Left lung (tissue), 10 donors: Measurements from ENCODE around the gene RWDD4. TPM values are rescaled to one million over a fixed set of nuclear protein-coding genes. Genes with fewer than 3 reads are reported as not detected.
A peak's percentile ranks its signal among the peaks of the same experiment; 100 is the strongest.

Source experiments
- ATAC-seq: fragments of 200-7000 bp; cut with Tn5 transposase; one replicate; pipeline ENCODE4 v1.9.1; 2020; ENCODE audit warnings: moderate library complexity
- DNase-seq, 4 donors: peaks; one replicate each; pipeline ENCODE4 v3.0.0-alpha.2; 2013 to 2020
- H3K27ac ChIP-seq, 2 donors: fragments of 200-600 bp; sonication (generic) in 1 of 2; one replicate each; pipeline versions ENCODE4 v1.5.0 to v1.8.0; 2020 to 2021
- H3K27me3 ChIP-seq, 2 donors: fragments of 200-600 bp; sonication (generic) in 1 of 2; one replicate each; pipeline versions ENCODE4 v1.5.0 to v1.8.0; 2020 to 2021
- H3K36me3 ChIP-seq, 2 donors: fragments of 200-600 bp; sonication (generic) in 1 of 2; one replicate each; pipeline versions ENCODE4 v1.5.0 to v1.8.0; 2020 to 2021
- H3K4me1 ChIP-seq, 2 donors: fragments of 200-600 bp; one replicate each; pipeline ENCODE4 v1.8.0; 2021
- H3K4me3 ChIP-seq, 2 donors: fragments of 200-600 bp; sonication (generic) in 1 of 2; one replicate each; pipeline versions ENCODE4 v1.5.0 to v1.8.0; 2020 to 2021; ENCODE audit warnings: mild to moderate bottlenecking in 1 of 2
- H3K9me3 ChIP-seq, 2 donors: fragments of 200-600 bp; sonication (generic) in 1 of 2; one replicate each; pipeline versions ENCODE4 v1.5.0 to v1.8.0; 2020 to 2021
- intact Hi-C, 2 donors: fragments of 100-400 bp; cut with DNase I; formaldehyde crosslinking; loops; one replicate each; pipeline versions ENCODE4 v1.11.2 to v1.14.2; 2022
- polyA plus RNA-seq, 6 donors: library from polyadenylated mRNA; unstranded; fragments of 120-200 nt; gene quantifications; one replicate each; pipeline ENCODE4 v1.2.1, GENCODE V29; 2013; ENCODE audit not compliant: insufficient read length in 6 of 6
- total RNA-seq, 2 donors: library from RNA; stranded (reverse); fragmentation: NEBNext Ultra II Directional; extraction: Animal tissue kit (Norgen Biotek cat#: 25700); gene quantifications; one replicate each; pipeline ENCODE4 v1.2.1, GENCODE V29; 2021
- TF ChIP-seq, protein P1 (sequence below), 2 donors: fragments of 200-600 bp; sonication (generic) in 1 of 2; IDR thresholded peaks; one replicate each; pipeline versions ENCODE4 v1.5.0 to v1.8.0; 2021; ENCODE audit warnings: antibody characterized with exemption in 2 of 2
- donor health status: DM: no; HTN: yes; CAD: no.
- donor health status: DM: no; HTN: no; CAD: no.

Gene RWDD4
- total and polyA plus RNA-seq, 8 donors = 15.4 to 35.5 (median 30.1) TPM

GRCh38 chr4:183675625-183676024 is 16.6 kb upstream of the RWDD4 start:
- Histone ChIP-seq H3K9me3 (no peaks in the 10 kb centered on the region), H3K36me3 (peaks cover 0 to 86% of the 10 kb centered on the region in 2 donors), H3K27me3 (no peaks in the 10 kb centered on the region), H3K27ac (no peak overlapping the region), H3K4me3 (no peak overlapping the region), H3K4me1 (no peaks in the 10 kb centered on the region)
- DNase-seq (no peak), ATAC-seq (no peak)
- TF ChIP-seq, protein P1, sequence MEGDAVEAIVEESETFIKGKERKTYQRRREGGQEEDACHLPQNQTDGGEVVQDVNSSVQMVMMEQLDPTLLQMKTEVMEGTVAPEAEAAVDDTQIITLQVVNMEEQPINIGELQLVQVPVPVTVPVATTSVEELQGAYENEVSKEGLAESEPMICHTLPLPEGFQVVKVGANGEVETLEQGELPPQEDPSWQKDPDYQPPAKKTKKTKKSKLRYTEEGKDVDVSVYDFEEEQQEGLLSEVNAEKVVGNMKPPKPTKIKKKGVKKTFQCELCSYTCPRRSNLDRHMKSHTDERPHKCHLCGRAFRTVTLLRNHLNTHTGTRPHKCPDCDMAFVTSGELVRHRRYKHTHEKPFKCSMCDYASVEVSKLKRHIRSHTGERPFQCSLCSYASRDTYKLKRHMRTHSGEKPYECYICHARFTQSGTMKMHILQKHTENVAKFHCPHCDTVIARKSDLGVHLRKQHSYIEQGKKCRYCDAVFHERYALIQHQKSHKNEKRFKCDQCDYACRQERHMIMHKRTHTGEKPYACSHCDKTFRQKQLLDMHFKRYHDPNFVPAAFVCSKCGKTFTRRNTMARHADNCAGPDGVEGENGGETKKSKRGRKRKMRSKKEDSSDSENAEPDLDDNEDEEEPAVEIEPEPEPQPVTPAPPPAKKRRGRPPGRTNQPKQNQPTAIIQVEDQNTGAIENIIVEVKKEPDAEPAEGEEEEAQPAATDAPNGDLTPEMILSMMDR (IDR thresholded peaks at IDR 0.05) = no peak
- intact Hi-C loops = no loop called here

GRCh38 chr4:183674153-183674552 is 15.2 kb upstream of the RWDD4 start:
- Histone ChIP-seq H3K36me3 (peaks cover 0 to 86% of the 10 kb centered on the region in 2 donors), H3K9me3 (no peaks in the 10 kb centered on the region), H3K4me1 (no peaks in the 10 kb centered on the region), H3K4me3 (no peak overlapping the region), H3K27me3 (no peaks in the 10 kb centered on the region), H3K27ac (no peak overlapping the region)
- ATAC-seq (no peak), DNase-seq (no peak)
- intact Hi-C loops = no loop called here
- TF ChIP-seq, protein P1 (IDR thresholded peaks at IDR 0.05) = no peak

DNA sequence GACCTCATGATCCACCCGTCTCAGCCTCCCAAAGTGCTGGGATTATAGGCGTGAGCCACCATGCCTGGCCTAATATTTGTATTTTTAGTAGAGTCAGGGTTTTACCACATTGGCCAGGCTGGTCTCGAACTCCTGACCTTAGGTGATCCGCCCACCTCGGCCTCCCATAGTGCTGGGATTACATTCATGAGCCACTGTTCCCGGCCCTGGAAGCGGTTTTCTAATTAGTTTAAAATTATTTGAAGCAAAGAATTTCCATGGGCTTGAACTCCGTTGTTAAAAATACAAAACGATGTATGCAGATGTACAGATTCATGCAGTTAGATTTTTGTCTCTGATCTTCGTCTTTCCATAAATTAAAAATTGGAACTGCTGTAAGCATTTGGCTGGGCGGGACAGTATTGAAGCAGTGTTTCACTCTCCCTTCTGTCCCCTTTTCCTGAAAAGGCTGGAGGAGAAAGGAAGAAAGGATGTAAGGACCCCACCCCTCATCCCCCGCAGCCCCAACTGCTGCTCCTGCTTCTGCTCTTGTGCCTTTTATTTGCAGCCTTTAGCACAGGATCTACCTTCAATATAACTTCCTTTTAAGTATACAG is 12.1 kb upstream of the RWDD4 start:
- peak in 1 of 4 donors; percentile 17 for DNase-seq
- intact Hi-C loops = no loop called here
- H3K9me3 ChIP-seq = no peaks in the 10 kb centered on the region
- no peak overlapping the region for H3K4me3 ChIP-seq
- H3K4me1 ChIP-seq = no peaks in the 10 kb centered on the region
- TF ChIP-seq, protein P1 (IDR thresholded peaks at IDR 0.05) = no peak
- H3K27me3 ChIP-seq = no peaks in the 10 kb centered on the region
- H3K27ac ChIP-seq = no peak overlapping the region
- ATAC-seq = no peak
- peaks cover 0 to 88% of the 10 kb centered on the region in 2 donors for H3K36me3 ChIP-seq

DNA sequence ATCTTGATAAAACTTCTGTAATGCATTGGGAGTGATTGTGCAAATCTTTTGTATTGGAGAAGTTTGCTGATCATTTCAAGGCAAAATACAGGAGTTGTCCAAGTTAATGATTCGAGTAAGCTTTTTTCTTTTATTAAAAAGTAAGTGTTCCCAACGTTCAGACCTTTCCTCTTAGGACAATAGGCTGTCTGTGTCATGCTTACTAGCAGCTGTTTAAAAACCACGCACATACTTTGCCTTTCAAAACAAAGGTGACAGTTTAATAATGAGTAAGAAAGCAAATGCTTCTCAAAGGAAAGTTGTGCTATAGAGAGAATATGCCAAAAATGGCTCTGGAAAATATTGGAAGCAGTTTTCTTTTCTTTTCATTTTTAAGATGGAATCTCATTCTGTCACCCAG is 11.3 kb upstream of the RWDD4 start:
- no peak for DNase-seq
- TF ChIP-seq, protein P1 (IDR thresholded peaks at IDR 0.05) = no peak
- H3K27ac ChIP-seq = no peak overlapping the region
- no peaks in the 10 kb centered on the region for H3K27me3 ChIP-seq
- ATAC-seq = no peak
- no peak overlapping the region for H3K4me3 ChIP-seq
- no peaks in the 10 kb centered on the region for H3K4me1 ChIP-seq
- no peaks in the 10 kb centered on the region for H3K9me3 ChIP-seq
- H3K36me3 ChIP-seq = peaks cover 0 to 88% of the 10 kb centered on the region in 2 donors
- intact Hi-C loops = no loop called here

DNA sequence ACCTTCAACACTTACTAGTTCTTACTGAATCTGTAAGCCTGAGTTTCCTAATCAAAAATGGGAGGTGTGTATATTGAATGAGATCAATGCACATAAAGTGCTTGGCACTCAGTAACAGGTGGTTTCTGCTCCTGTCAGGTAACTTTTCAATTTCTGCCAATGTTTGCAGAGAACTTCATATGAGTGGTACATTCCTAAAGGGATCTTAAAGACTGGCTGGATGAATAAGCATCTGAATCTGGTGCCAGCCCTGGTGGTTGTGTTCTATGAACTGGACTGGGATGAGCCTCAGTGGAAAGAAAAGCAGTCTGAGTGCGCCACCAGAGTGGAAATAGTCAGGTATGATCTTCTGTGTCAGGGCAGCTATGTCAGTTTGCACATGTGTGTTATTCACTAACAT is 7.1 kb upstream of the RWDD4 start:
- ATAC-seq (peak; percentile 82), DNase-seq (no peak)
- H3K36me3 ChIP-seq = peaks cover 0 to 68% of the 10 kb centered on the region in 2 donors
- intact Hi-C loops = no loop called here
- H3K27ac ChIP-seq = no peak overlapping the region
- H3K27me3 ChIP-seq = no peaks in the 10 kb centered on the region
- H3K4me3 ChIP-seq = no peak overlapping the region
- H3K9me3 ChIP-seq = no peaks in the 10 kb centered on the region
- TF ChIP-seq, protein P1 (IDR thresholded peaks at IDR 0.05) = no peak
- peaks cover 0 to 6% of the 10 kb centered on the region in 2 donors for H3K4me1 ChIP-seq
